ENCODE results near the gene CDH20. TPM values are rescaled to one million over a fixed set of nuclear protein-coding genes. Genes with fewer than 3 reads are reported as not detected.

Gene CDH20
- total and polyA plus RNA-seq, 2 donors from 2014 or later = 0.16 to 0.30 TPM

DNA sequence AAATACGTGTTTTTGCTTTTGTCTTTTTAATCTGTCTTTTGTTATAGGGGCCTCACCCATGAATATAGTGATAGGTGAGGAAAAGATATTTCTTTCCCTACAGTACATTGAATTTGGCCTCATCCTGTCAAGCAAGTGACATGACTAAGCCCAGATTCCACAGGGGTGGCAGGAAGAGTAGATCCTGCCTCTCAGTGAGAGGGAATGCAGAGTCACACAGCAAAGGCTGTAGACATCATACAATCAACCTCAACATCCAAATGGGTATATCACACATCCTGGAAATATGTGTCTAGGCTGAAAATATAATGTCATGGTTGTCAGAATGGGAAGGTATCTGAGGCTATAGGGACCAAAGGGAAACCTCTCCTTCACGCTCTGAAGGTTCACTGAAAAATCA lies 269.6 kb downstream of the CDH20 start:
- Histone ChIP-seq H3K27me3 (ENCODE audit: control insufficient read depth, insufficient read depth, low read length) (no peaks in the 10 kb centered on the region), H3K9ac (ENCODE audit: low read length in 3 of 3) (no peak overlapping the region), H3K4me1 (ENCODE audit: control insufficient read depth in 2 of 3, insufficient read depth in 2 of 3, low read depth in 1 of 3, low read length in 3 of 3) (peaks cover 0 to 16% (median 3%) of the 10 kb centered on the region in 3 donors), H3K27ac (ENCODE audit: low read depth in 2 of 2, low read length in 2 of 2) (no peak overlapping the region), H3K9me3 (ENCODE audit: control insufficient read depth in 2 of 3, insufficient read depth in 1 of 3, low read length in 3 of 3) (no peaks in the 10 kb centered on the region), H3K36me3 (ENCODE audit: control insufficient read depth in 2 of 3, insufficient read depth in 3 of 3, low read length in 3 of 3) (no peaks in the 10 kb centered on the region), H3K4me3 (ENCODE audit: low read length in 3 of 3) (no peak overlapping the region)
- TF ChIP-seq, protein P1, sequence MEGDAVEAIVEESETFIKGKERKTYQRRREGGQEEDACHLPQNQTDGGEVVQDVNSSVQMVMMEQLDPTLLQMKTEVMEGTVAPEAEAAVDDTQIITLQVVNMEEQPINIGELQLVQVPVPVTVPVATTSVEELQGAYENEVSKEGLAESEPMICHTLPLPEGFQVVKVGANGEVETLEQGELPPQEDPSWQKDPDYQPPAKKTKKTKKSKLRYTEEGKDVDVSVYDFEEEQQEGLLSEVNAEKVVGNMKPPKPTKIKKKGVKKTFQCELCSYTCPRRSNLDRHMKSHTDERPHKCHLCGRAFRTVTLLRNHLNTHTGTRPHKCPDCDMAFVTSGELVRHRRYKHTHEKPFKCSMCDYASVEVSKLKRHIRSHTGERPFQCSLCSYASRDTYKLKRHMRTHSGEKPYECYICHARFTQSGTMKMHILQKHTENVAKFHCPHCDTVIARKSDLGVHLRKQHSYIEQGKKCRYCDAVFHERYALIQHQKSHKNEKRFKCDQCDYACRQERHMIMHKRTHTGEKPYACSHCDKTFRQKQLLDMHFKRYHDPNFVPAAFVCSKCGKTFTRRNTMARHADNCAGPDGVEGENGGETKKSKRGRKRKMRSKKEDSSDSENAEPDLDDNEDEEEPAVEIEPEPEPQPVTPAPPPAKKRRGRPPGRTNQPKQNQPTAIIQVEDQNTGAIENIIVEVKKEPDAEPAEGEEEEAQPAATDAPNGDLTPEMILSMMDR (IDR thresholded peaks at IDR 0.05; ENCODE audit: borderline replicate concordance, extremely low read depth, insufficient read depth) = no peak
- no peak for FAIRE-seq
- no peak for DNase-seq
- intact Hi-C loops (cut with DNase I) = no loop called here
